Measurements from ENCODE around the gene CCDC15. TPM values are rescaled to one million over a fixed set of nuclear protein-coding genes. Genes with fewer than 3 reads are reported as not detected.
A peak's percentile ranks its signal among the peaks of the same experiment; 100 is the strongest.

CCDC15 gene
- total and polyA plus RNA-seq, 2 of the 4 experiments (the other 2 are of a cell fraction): 1.1 to 2.0 TPM

DNA sequence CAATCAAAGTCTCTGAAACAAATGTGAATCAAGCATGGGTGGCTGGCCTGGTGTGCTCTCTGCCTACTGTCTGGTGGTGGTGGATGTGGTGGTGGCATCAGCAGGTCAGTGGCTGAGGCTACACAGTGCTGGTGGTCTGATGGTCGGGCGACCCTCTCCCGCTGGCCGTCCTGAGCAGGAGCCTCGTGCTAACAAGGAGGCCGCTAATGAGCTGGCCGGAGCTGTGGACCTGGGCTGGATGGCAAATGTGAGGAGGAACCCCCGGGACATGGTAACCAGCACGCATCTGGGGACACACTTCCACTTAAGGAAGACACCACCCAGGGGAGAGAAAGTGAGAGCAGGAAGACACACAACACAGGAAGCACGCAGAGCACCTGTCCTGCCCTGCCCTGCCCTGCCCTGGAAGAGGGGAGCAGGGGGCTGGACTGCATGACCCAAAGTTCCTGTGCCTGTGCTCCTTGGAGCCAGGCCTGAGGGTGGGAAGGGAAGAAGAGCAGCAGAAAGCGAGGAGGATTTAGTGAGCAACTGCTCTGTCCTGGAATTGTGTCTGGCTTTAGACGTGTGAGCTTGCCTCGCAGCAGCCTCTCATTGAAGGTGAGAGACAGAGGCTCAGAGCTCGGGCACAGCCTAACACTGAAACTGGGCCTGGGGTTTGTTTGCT, 132.8 kb downstream of the CCDC15 start:
- Histone ChIP-seq H3K4me2 (ENCODE audit: low read depth, low read length) (no peak overlapping the region), H2BK20ac (ENCODE audit: low read depth, low read length) (no peak overlapping the region), H2AK5ac (ENCODE audit: low read depth, low read length) (no peak overlapping the region), H3K4me1 (ENCODE audit: control insufficient read depth, insufficient read depth, low read length) (peaks cover 20% of the 10 kb centered on the region), H3K23ac (ENCODE audit: low read depth, low read length) (no peak overlapping the region), H4K8ac (ENCODE audit: low read depth in 2 of 2, low read length in 2 of 2) (no peak overlapping the region), H3K9ac (ENCODE audit: low read depth, low read length) (no peak overlapping the region), H3K27ac (ENCODE audit: insufficient read depth, low read length) (no peak overlapping the region), H2BK120ac (ENCODE audit: low read depth, low read length) (no peak overlapping the region), H4K91ac (ENCODE audit: insufficient read depth, low read depth, low read length) (no peak overlapping the region), H2BK5ac (ENCODE audit: low read depth, low read length, poor library complexity, severe bottlenecking) (no peak overlapping the region), H2BK15ac (ENCODE audit: low read depth, low read length) (no peak overlapping the region), H4K20me1 (ENCODE audit: insufficient read depth, low read length) (no peaks in the 10 kb centered on the region), H3K4ac (ENCODE audit: low read depth, low read length) (no peak overlapping the region; the same call in 1 of the 2 replicates), H3K36me3 (ENCODE audit: control insufficient read depth, insufficient read depth, low read length) (no peaks in the 10 kb centered on the region), H3K79me1 (ENCODE audit: low read depth in 1 of 2, low read length in 2 of 2) (no peaks in the 10 kb centered on the region), H3K14ac (replicated peaks; ENCODE audit: low read depth, low read length) (no peak overlapping the region), H3K18ac (ENCODE audit: low read depth, low read length) (no peak overlapping the region), H2AFZ (replicated peaks; ENCODE audit: low read length, poor library complexity) (no peak overlapping the region), H3K4me3 (ENCODE audit: insufficient read depth, low read depth, low read length) (no peak overlapping the region), H3K27me3 (ENCODE audit: control insufficient read depth, insufficient read depth, low read length) (no peaks in the 10 kb centered on the region), H2AK9ac (replicated peaks; ENCODE audit: low read depth, low read length, poor library complexity) (peak overlapping the region; percentile 72), H4K5ac (ENCODE audit: low read depth, low read length) (no peak overlapping the region), H3K56ac (ENCODE audit: extremely low read depth, insufficient read depth, low read length) (no peak overlapping the region), H3K9me3 (ENCODE audit: control insufficient read depth, insufficient read depth, low read length) (no peaks in the 10 kb centered on the region), H3K9me1 (ENCODE audit: insufficient read depth, low read length) (peaks cover 18% of the 10 kb centered on the region)
- ATAC-seq (ENCODE audit: low read depth) (no peak), DNase-seq (no peak)
- POLR2A ChIA-PET (ENCODE audit: unreplicated experiment): no interaction called here
- CTCF ChIA-PET: no interaction called here
- TF ChIP-seq BHLHE40 (IDR thresholded peaks at IDR 0.05; ENCODE audit: low read depth, low read length): no peak
- no peak for TF ChIP-seq USF2 (IDR thresholded peaks at IDR 0.05; ENCODE audit: low read depth, low read length)
- TF ChIP-seq POLR2A (IDR thresholded peaks at IDR 0.05; ENCODE audit: low read depth, low read length): no peak
- no peak for TF ChIP-seq RCOR1 (IDR thresholded peaks at IDR 0.05; ENCODE audit: insufficient replicate concordance, low read length)
- no peak for TF ChIP-seq MAFK (IDR thresholded peaks at IDR 0.05; ENCODE audit: low read depth, low read length)
- 84% methylated on average over 6 of the region's 14 CpGs; no CpG with 5 or more reads in 1 of the 2 experiments for WGBS, 2 experiments (ENCODE audit: extremely low coverage in 2 of 2, insufficient read length in 1 of 2)
- intact Hi-C loops (cut with micrococcal nuclease): no loop called here
- no TSS peak for BruUV-seq (replicated peaks)
- in situ Hi-C loops (cut with MboI; ENCODE audit: low sequenced_read_pairs): no loop called here
- dilution Hi-C loops (cut with HindIII; ENCODE audit: low sequenced_read_pairs, unreplicated experiment): no loop called here

All from IMR-90 (cell line).